GM19324 (cell line): ENCODE data around the gene MAP3K2.
"Not testable (repeated sequence)": the region's sequence is repeated elsewhere in the genome, so short reads cannot be mapped to it uniquely, and the experiment has no call there.

Experiments
- ATAC-seq: cut with Tn5 transposase; IDR thresholded peaks from one replicate; pipeline ENCODE4 v1.9.1; 2021; ENCODE audit warnings: mild to moderate bottlenecking, moderate library complexity; ENCODE audit not compliant: unreplicated experiment, low FRiP score

The MAP3K2 gene

DNA sequence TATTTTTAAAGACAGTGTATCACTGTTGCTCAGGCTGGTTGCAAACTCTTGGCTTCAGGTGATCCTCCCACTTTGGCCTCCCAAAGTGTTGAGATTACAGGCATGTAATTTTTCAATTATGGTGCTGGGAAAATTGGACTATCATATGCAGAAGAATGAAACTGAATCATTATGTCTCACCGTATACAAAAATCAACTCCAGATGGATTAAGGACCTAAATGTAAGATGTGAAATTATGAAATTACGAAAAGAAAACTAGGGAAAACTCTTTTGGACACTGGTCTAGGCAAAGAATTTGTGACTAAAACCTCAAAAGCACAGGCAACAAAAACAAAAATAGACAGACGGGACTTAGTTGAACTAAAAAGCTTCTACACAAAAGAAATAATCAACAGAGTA lies 31.2 kb downstream of the MAP3K2 start:
- no peak for ATAC-seq

DNA sequence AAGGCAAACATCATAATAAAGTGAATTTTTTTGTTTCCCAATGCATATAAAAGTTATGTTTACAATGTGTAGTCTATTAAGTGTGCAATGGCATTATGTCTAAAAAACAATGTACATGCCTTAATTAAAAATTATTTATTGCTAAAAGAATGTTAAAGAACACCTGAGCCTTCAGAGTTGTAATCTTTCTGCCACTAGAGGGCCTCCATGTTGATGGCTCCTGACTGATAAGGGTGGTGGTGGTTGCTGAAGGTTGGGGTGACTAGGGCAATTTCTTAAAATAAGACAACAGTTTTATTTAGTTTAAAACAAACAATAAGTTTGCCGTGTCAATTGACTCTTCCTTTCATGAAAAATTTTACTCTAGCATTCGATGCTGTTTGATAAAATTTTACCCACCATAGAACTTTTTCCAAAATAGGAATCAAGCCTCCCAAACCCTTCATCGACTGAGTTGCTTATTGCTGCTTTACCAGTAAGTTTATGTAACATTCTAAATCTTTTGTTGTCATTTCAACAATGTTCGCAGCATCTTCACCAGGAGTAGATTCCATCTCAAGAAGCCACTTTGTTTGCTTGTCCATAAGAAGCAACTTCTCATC lies 32.3 kb downstream of the MAP3K2 start:
- ATAC-seq = no peak

DNA sequence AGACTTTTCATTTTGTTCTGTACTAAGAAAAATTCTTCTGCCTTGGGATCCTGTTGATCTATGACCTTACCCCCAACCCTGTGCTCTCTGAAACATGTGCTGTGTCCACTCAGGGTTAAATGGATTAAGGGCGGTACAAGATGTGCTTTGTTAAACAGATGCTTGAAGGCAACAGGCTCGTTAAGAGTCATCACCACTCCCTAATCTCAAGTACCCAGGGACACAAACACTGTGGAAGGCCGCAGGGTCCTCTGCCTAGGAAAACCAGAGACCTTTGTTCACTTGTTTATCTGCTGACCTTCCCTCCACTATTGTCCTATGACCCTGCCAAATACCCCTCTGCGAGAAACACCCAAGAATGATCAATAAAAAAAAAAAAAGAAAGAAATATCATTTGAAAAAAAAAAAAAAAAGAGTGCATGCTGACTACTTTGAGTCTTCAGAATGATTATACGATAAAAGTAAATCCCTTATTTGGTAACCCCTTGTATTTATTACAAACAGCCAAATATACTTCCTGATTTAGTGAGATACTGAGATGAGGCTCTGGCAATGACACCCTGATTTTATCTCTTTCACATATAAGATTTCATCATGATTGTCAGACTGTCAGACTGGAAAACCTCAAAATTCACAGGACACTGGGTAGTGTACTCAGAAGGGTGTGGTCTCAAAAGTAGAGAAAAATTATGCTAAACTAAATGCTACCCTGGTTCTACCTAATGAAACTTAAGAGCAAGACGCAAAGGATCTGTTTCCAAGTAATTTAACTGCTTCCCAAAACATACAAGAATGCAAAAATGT lies 33.7 kb downstream of the MAP3K2 start:
- not testable (repeated sequence) for ATAC-seq

DNA sequence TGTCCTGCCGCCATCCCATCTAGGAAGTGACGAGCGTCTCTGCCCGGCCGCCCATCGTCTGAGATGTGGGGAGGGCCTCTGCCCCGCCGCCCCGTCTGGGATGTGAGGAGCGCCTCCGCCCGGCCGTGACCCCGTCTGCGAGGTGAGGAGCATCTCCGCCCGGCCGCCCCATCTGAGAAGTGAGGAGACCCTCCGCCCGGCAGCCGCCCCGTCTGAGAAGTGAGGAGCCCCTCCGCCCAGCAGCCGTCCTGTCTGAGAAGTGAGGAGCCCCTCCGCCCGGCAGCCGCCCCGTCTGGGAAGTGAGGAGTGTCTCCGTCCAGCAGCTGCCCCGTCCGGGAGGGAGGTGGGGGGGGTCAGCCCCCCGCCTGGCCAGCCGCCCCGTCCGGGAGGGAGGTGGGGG lies 34.6 kb downstream of the MAP3K2 start:
- not testable (repeated sequence) for ATAC-seq

DNA sequence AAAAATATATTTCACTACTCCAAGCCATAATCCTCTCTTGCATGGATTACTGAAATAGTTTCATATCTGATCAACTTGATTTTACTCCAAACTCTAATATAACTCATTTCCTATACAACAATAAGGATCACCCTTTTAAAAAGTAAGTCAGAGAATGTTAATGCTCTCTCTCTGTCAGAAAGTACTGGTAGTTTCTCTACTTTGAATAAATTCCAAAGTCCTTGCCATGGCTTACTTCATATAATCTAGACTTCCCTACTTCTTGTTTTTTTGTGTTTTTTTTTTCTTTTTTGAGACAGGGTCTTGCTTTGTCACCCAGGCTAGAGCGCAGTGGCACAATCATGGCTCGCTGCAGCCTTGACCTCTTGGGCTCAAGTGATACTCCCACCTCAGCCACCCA lies 36.2 kb downstream of the MAP3K2 start:
- ATAC-seq = no peak

DNA sequence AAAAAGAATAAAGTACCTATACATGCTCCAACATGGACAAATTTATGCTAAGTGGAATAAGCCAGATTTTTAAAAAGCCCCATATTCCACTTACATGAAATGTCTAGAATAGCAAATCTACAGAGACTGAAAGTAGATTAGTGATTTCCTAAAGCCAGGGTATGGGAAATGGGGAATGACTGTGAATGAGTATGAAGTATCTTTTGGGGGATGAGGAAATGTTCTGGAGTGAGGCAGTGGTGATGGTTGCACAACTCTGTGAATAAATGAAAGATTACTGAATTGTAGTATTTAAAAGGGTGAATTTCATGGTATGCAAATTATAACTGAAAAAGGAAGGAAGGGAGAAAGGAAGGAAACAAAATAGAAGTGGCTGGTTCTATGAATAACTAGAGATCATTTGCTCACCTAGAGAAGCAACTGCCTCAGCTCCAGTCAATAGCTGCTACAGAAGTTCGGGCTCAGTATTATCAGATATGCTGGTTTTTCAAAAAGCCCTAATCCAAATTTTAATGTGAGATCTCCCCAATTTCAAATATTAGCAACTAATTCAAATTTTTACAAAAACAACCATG lies 39.3 kb downstream of the MAP3K2 start:
- ATAC-seq = no peak

DNA sequence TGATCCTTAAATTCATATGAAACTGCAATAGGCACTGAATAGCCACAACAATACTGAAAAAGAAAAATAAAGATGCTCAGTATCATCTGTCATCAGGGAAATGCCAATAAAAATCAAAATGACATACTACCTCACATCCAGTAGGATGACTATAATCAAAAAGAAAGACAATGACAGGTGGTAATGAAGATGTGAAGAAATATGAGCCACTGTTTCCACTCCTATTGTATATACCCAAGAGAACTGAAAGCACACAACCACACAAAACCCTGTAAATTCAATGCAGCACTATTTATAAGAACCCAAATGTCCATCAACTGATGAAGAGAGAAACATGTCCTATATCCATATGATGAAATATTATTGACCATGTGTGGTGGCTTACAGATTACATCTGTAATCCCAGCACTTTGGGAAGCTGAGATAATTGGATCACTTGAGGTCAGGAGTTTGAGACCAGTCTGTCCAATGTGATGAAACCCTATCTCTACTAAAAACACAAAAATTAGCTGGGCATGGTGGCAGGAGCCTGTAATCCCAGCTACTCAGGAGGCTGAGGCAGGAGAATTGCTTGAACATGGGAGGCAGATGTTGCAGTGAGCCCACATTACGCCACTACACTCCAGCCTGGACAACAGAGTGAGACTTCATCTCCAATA lies 39.9 kb downstream of the MAP3K2 start:
- no peak for ATAC-seq

DNA sequence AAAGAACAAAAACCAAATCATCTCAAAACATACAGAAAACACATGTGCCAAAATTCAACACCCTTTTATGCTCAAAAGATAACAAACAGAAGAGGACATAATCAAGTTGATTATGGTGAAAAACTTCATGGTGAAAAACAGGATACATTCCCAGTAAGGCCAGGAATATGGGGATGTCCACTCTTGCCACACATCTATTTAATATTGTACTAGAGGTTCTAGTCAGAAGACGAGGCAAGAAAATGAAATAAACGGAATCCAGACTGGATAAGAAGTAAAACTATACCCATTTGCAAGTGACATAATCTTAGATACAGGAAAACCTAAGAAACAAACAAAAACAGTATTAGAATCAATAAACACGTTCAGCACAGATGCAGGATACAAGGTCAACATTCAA lies 40.8 kb downstream of the MAP3K2 start:
- no peak for ATAC-seq

DNA sequence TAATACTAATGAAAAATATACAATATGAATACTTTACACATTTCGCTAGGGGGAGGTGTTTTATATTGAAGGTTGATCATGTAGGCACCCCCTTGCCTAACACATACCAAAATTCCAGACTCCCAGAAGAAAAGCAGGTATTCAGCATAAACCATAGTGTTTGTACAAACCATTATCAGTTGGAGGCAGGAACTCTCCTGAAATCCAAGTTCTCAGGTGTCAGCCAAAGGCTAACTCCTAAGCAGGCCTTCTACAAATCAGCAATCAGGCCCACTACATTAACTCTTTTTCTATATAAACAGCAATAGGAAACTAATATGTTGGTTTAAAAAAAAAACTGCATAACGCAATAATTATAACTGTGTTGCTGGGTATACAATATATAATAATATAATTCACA lies 44.5 kb downstream of the MAP3K2 start:
- no peak for ATAC-seq

DNA sequence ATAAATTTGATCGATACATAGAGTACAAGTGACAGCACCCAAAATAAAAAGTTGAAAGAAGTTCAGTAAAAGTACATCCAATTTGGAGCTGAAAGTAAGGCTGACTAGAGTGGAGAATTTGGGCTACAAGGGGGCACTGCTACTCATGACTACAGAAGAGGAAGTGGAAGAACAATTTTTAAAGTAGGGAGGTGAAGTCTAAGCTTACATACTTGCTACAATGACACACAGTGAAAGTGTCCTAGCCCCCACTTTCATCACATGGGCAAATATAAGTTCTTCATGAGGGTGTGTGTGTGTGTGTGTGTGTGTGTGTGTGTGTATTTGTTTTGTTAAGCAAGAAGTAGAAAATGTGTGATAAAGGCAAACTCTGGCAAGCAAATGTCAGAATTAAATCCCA lies 45.7 kb downstream of the MAP3K2 start:
- ATAC-seq = no peak

DNA sequence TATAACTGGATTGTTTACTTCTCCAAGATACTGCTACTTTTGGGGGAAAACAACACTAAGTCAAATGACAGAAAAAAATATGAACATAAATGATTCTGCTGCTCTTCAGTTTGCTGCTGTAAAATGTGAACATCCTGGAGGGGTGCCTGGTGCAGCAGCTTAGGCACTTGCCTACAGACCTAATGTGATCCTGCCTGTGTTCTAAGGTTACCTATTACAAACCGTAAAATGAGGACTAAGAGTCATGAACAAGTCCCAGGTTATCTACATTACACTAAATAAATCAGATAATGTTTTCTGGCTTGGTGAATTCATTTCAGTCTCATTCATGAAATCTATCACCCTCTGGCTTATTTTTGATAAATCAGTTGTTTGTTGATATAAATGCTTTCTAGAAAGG lies 55.4 kb downstream of the MAP3K2 start:
- ATAC-seq = no peak

DNA sequence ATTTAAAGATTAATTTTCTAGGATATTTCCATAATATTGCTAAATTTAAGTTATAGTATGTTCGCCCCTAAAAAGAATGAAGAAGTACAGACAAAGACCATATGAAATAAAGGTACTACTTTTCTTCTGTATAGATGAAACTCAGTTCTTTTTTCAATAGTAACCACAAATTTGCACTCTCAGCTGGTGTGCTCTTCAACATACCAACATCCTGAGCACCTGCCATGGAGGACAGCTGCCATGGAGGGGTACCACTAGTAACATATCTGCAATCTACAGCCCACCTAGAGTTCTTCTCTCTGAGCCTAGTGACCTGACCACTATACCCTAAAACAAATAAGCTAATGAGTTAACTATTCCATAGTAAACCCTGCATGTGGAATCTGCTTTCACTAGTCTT lies 57.0 kb downstream of the MAP3K2 start:
- peak; percentile 85 for ATAC-seq

DNA sequence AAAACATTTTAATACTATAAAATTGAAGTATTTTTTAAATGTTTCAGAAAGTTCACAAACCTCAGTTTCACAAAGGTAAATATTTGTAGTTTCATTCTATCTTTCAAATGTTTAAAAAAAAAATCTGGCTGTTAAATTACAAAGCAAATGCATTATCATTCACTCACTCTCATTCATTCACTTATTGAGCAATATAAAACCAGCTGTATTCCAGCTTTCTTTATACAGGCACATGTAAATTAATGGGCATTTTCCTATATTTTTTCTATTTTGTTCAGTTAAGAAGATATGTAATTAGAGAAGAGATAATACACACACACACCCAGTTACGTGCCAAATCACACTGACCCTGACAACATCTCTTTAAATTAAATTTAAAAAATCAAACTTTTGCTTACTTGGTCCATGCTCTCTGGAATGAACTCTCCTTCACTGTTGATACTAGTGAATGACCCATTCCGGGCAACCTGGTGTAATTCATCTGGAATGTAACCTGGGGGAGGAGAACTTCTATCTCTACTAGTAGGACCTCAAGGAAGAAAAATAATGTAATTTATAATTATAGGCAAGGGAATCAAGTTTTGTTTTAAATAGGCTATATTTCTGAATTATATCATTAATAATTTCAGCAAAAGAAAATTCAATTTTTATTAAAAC lies 61.4 kb downstream of the MAP3K2 start:
- no peak for ATAC-seq

DNA sequence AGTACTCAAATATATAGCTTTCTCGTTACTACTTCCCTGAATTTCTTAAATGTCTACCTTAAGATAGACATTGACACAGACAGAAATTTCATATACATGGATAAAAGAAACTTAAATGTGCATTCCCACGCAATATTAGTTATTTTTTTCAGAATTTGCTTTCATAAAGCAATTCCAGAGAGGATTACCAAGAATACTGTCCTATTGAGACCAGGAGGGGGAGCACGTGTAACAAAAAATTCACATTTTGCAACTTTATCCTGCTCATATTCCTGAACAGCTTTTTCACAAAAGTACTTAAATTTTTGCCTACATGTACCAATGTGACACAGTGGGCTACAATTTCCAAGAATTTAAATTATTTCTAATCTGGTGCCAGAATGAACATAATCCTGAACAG lies 63.1 kb downstream of the MAP3K2 start:
- no peak for ATAC-seq

DNA sequence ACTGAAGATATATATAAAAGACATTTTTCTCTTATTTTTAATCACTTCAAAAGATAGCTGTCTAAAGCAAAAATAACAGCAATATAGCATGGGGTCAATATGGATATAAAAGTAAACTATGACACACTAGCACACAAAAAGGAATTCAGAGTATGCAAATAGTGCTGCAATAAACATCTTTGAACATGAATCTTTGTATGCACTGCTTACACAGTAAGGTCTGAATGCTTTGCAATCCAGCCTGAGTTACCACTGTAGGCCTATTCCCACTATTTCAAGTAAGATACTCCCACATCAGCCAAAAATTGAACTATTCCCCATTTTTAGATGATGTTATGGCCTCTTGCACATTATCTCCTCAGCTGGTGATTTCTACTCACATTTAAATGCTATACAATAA lies 66.5 kb downstream of the MAP3K2 start:
- ATAC-seq = no peak

DNA sequence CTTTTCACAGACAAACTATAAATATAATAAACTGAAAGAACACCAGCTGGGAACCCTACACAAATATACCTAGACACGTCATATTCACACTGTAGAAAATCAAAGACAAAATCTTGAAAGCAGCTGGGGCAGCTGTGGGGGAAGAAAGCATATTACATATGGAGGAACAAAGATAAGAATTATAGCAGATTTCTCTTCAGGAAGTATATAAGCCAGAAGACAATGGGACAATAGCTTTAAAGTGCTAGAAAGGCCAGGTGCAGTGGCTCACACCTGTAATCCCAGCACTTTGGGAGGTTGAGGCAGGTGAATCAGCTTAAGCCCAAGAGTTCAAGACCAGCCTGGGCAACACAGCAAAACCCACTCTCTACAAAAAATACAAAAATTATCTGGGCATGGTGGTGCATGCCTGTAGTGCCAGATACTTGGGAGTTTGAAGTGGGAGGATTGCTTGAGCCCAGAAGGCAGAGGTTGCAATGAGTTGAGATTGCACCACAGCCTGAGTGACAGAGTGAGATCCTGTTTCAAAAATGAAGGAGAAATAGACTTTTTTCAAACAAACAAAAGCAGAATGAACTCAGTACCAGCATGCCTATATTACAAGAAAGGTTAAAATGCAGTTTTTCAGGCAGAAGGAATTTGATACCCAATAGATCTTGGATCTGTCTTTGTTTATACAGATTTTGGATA lies 67.0 kb downstream of the MAP3K2 start:
- ATAC-seq = no peak

DNA sequence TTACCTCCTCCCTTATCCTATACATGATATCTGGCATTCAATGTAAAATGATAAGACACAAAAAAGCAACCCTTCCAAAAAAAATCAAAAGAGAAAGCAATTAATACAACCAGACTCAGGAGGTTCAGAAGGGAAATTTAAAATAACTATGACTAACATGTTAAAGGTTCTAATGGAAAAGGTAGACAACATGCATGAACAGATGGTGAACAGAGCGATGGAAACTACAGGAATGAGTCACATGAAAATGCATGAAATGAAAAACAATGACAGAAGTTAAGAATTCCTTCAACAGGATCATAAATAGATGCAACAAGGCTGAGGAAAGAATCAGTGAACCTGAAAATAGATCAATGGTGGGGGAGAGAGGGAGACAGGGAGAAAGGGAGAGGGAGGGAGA lies 67.7 kb downstream of the MAP3K2 start:
- ATAC-seq = no peak

DNA sequence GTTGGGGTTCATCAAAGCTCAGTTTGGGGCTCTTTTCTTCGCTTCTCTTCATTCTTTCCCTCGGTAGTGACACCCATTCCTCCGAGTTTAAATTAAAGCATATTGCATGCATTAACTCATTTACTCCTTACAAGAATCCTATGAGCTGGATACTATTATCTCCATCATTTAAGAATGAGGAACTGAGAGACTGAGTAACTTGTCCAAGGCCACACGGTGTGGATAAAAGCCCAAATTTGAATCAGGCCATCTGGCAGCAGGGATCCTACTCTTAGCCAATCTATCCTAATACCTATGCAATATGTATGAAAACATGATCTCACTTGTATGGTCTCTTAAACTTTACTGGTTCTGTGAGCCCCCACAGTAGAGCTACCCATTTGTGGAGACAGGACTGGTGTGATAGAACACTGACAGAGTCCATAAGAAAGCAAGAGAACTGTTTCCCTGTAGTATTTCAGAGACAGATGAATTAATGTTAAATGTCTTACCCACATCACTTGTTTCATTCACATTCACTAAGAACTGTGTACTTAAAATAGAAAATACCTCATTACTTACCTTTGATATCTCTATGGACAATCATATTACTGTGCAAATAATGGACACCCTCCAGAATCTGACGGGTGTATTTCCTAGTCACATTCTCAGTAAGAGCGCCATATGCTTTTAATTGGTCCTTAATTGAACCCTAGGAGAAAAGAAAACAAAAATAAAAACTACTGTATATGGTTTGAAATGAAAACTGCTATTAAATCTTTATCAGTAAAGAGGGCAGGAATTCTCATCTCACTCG lies 73.4 kb downstream of the MAP3K2 start:
- ATAC-seq = no peak

DNA sequence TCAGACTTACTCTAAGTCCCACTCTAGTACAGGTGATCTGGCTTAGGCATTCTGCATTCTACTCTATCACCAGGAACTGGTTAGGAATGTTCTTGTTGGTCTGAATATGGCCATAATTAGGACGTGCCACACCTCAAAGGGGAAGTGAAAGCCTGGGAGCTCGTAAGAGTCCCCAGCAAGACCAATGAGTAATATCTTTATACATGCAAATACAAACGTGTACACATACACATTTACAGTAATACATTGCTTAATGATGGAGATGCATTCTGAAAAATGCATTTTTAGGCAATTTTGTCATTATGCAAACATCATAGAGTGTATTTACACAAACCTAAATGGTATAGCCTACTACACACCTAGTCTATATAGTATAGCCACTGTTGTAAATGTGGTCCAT lies 74.4 kb downstream of the MAP3K2 start:
- ATAC-seq = peak; percentile 84

DNA sequence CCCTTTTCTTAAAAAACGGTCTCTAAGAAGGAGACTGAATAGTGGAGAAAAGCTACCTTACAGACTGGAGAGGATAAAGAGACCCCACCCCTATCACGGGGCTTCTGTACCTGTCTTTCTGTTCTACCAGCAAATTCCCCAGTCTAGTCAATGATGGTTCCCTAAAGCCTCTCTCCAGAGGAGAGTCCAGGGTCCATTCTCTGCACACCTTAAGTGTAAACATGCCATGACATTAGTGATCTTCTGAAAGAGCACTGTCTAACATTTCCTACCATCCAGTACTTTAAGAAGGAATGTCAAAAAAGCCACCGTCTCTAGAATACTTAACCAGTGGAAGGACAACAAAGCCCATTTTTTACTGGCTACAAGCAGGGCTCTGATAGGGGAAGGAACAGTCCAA lies 76.8 kb downstream of the MAP3K2 start:
- ATAC-seq = no peak
